Natural killer cell (primary cell): ENCODE results near the gene B3GNT8. TPM values are rescaled to one million over a fixed set of nuclear protein-coding genes. Genes with fewer than 3 reads are reported as not detected.

Source experiments
- ATAC-seq, 3 donors: fragments of 150-1000 bp in 2 of 3; fragments of 200-7000 bp in 1 of 3; cut with Tn5 transposase; 1 replicate in 1 of 3; 2 replicates in 2 of 3; pipeline ENCODE4 v1.10.0; 2021; ENCODE audit warnings: mild to moderate bottlenecking in 2 of 3, moderate library complexity in 2 of 3
- DNase-seq, 2 donors: peaks; one replicate each; pipeline versions ENCODE4 v3.0.0 to v3.0.0-alpha.2; 2013 to 2021; ENCODE audit warnings: mixed read lengths in 1 of 2
- H3K27ac ChIP-seq: one replicate; pipeline ENCODE4 v1.5.1; 2013; ENCODE audit warnings: mild to moderate bottlenecking, low read length
- H3K27me3 ChIP-seq: one replicate; pipeline ENCODE4 v1.6.1; 2013; ENCODE audit warnings: low read length; ENCODE audit not compliant: control insufficient read depth, insufficient read depth
- H3K36me3 ChIP-seq: one replicate; pipeline ENCODE4 v1.6.1; 2013; ENCODE audit warnings: low read length; ENCODE audit not compliant: control insufficient read depth, insufficient read depth
- H3K4me1 ChIP-seq: one replicate; pipeline ENCODE4 v1.6.1; 2013; ENCODE audit warnings: low read length; ENCODE audit not compliant: control insufficient read depth, insufficient read depth
- H3K4me3 ChIP-seq: one replicate; pipeline ENCODE4 v1.5.1; 2013; ENCODE audit warnings: low read length
- H3K9me3 ChIP-seq: one replicate; pipeline ENCODE4 v1.6.1; 2013; ENCODE audit warnings: low read length; ENCODE audit not compliant: control insufficient read depth, insufficient read depth
- H3K27ac Mint-ChIP-seq, 2 donors: one replicate each; pipeline ENCODE4 v1.8.0; 2022; ENCODE audit warnings: mild to moderate bottlenecking in 2 of 2, mixed read lengths in 2 of 2, moderate library complexity in 1 of 2
- H3K27me3 Mint-ChIP-seq, 2 donors: one replicate each; pipeline ENCODE4 v1.8.0; 2022; ENCODE audit warnings: low read depth in 2 of 2, mixed read lengths in 2 of 2
- H3K36me3 Mint-ChIP-seq: one replicate; pipeline ENCODE4 v1.8.0; 2022; ENCODE audit warnings: mixed read lengths
- H3K4me1 Mint-ChIP-seq, 2 donors: one replicate each; pipeline ENCODE4 v1.8.0; 2022; ENCODE audit warnings: mixed read lengths in 2 of 2
- H3K4me3 Mint-ChIP-seq: one replicate; pipeline ENCODE4 v1.8.0; 2022; ENCODE audit warnings: mild to moderate bottlenecking, moderate library complexity, mixed read lengths
- H3K9me3 Mint-ChIP-seq, 2 donors: one replicate each; pipeline ENCODE4 v1.8.0; 2022; ENCODE audit warnings: mixed read lengths in 2 of 2
- CTCF ChIP-seq: fragments of 200-600 bp; IDR thresholded peaks from one replicate; pipeline ENCODE4 v1.8.0; 2022; ENCODE audit warnings: antibody characterized with exemption
- WGBS: methylation state at CpG from one replicate; pipeline ENCODE4 v1.1.7; 2013; ENCODE audit warnings: missing lambda C conversion rate; ENCODE audit not compliant: insufficient coverage; 5-methylcytosine and 5-hydroxymethylcytosine counted together
- intact Hi-C: fragments of 100-400 bp; cut with micrococcal nuclease; formaldehyde crosslinking; loops from one replicate; pipeline ENCODE4 v1.14.2; 2022
- total RNA-seq, 4 donors: library from RNA; stranded (reverse); fragments of 120-200 nt in 1 of 4; gene quantifications; one replicate each; pipeline versions ENCODE4 v1.2.3 to v1.2.4, GENCODE V29; 2013 to 2022

The B3GNT8 gene
- total RNA-seq, 3 donors from 2014 or later (not counting 1 experiment from before 2014, with no cell fraction given): 1.5 to 2.5 (median 2.1) TPM

DNA sequence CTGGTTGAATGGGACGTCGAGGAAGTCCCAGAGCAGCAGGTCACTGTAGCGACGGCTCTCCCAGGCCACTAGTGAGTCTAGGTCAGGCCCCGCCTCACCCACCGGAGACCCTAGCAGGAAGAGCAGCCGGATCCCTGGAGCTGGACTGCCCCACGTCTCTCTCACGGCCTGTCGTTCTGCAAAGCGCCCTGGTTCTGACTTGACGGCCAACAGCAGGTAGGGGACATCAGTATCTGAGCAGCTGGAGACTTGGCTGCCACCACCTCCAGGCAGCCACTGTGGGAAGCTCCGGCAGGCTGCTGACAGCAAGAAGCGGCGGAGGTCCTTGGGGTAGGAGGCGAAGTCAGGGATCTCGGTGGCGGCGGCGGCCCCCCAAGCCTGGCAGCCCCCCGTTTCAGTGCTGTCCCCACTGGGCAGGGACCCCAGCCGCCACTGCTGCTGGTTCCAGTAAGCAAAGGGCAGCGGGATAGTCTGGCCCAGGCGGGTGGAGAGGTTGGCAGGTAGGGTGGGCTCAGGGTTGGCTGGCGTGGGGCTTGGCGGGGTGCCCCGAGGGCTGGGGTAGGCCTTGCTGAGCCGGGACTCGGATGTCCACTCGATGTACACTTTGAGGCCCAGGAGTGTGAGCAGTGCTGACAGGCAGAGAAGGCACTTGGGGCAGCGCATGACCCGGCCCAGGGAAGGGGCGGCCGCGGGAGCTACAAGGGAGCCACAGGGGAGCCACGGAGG, 895 bp downstream of the B3GNT8 start:
- no peaks in the 10 kb centered on the region for H3K9me3 ChIP-seq
- no peak for TF ChIP-seq CTCF
- peaks cover 27% of the 10 kb centered on the region for H3K36me3 ChIP-seq
- Mint-ChIP-seq H3K27ac (peak overlapping the region; percentile 82 to 92), H3K4me3 (peak overlapping the region; percentile 68), H3K27me3 (no peaks in the 10 kb centered on the region), H3K36me3 (no peaks in the 10 kb centered on the region), H3K9me3 (no peaks in the 10 kb centered on the region), H3K4me1 (peaks cover 10 to 32% of the 10 kb centered on the region in 2 donors)
- WGBS: 88% methylated on average over 36 of the region's 36 CpGs
- H3K4me3 ChIP-seq: no peak overlapping the region
- DNase-seq (no peak), ATAC-seq (no peak)
- intact Hi-C loops: no loop called here
- H3K4me1 ChIP-seq: peaks cover 53% of the 10 kb centered on the region
- no peak overlapping the region for H3K27ac ChIP-seq
- H3K27me3 ChIP-seq: no peaks in the 10 kb centered on the region

- Histone ChIP-seq H3K27me3 (no peaks in the 10 kb centered on the region), H3K36me3 (peaks cover 31% of the 10 kb centered on the region), H3K9me3 (no peaks in the 10 kb centered on the region), H3K4me3 (no peak overlapping the region), H3K4me1 (peaks cover 61% of the 10 kb centered on the region), H3K27ac (peak overlapping the region; percentile 3)
- DNase-seq (no peak), ATAC-seq (no peak)
- H3K27ac Mint-ChIP-seq: peak overlapping the region in 1 of 2 donors; percentile 92
- no peaks in the 10 kb centered on the region for H3K9me3 Mint-ChIP-seq
- 93% methylated on average over 28 of the region's 28 CpGs for WGBS
- TF ChIP-seq CTCF: no peak
- H3K36me3 Mint-ChIP-seq: no peaks in the 10 kb centered on the region
- intact Hi-C loops: no loop called here
- H3K4me3 Mint-ChIP-seq: peak overlapping the region; percentile 45
- H3K27me3 Mint-ChIP-seq: no peaks in the 10 kb centered on the region
- peaks cover 10 to 33% of the 10 kb centered on the region in 2 donors for H3K4me1 Mint-ChIP-seq
Measured at GRCh38 chr19:41425174-41426115, 1.7 kb downstream of the B3GNT8 start.

DNA sequence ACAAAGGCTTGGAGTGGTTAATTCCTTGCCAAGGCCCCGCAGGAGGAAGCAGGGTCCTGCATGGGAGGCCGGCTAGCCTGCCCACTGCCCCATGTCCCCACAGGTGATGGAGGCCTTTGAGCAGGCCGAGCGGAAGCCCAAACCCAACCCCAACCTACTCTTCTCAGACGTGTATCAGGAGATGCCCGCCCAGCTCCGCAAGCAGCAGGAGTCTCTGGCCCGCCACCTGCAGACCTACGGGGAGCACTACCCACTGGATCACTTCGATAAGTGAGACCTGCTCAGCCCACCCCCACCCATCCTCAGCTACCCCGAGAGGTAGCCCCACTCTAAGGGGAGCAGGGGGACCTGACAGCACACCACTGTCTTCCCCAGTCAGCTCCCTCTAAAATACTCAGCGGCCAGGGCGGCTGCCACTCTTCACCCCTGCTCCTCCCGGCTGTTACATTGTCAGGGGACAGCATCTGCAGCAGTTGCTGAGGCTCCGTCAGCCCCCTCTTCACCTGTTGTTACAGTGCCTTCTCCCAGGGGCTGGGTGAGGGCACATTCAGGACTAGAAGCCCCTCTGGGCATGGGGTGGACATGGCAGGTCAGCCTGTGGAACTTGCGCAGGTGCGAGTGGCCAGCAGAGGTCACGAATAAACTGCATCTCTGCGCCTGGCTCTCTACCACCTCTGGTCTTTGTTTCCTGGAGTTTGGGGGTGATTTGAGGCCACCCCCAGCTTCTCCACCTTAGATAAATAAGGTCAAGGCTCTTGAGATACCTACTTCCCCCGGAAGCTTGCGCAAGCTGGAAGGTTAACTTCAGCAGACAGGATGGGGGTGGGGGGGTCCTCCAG, 2.6 kb downstream of the B3GNT8 start:
- no peaks in the 10 kb centered on the region for H3K36me3 Mint-ChIP-seq
- TF ChIP-seq CTCF: no peak
- H3K4me1 Mint-ChIP-seq: peaks cover 10 to 33% of the 10 kb centered on the region in 2 donors
- H3K9me3 ChIP-seq: no peaks in the 10 kb centered on the region
- intact Hi-C loops: no loop called here
- H3K4me3 Mint-ChIP-seq: no peak overlapping the region
- peak overlapping the region in 1 of 2 donors; percentile 16 for H3K27ac Mint-ChIP-seq
- peaks cover 66% of the 10 kb centered on the region for H3K4me1 ChIP-seq
- peaks cover 39% of the 10 kb centered on the region for H3K36me3 ChIP-seq
- H3K27me3 Mint-ChIP-seq: no peaks in the 10 kb centered on the region
- H3K9me3 Mint-ChIP-seq: no peaks in the 10 kb centered on the region
- no peak for DNase-seq
- no peak for ATAC-seq
- no peak overlapping the region for H3K27ac ChIP-seq
- H3K4me3 ChIP-seq: no peak overlapping the region
- H3K27me3 ChIP-seq: no peaks in the 10 kb centered on the region
- WGBS: 85% methylated on average over 19 of the region's 21 CpGs
